B cell (primary cell): ENCODE results near the gene THOP1. TPM values are rescaled to one million over a fixed set of nuclear protein-coding genes. Genes with fewer than 3 reads are reported as not detected.

ENCODE experiments used
- ATAC-seq: fragments of 200-7000 bp; cut with Tn5 transposase; one replicate; pipeline ENCODE4 v1.10.0; 2021; ENCODE audit warnings: low read depth, mild to moderate bottlenecking, moderate number of reproducible peaks, moderate library complexity
- CTCF ChIA-PET: fragments of 350-600 bp; sonication (Branson Sonifier 250); formaldehyde crosslinking; loops from one replicate; lab custom pipeline; 2021; ENCODE audit warnings: antibody characterized with exemption, inconsistent platforms; lab: Charles Lee
- POLR2A ChIA-PET: fragments of 350-600 bp; sonication (Branson Sonifier 250); formaldehyde crosslinking; loops from one replicate; lab custom pipeline; 2021; ENCODE audit warnings: antibody characterized with exemption; lab: Charles Lee
- DNase-seq: peaks from one replicate; pipeline ENCODE4 v3.0.0; 2013
- H2AFZ ChIP-seq: 2 replicates; pipeline ENCODE4 v1.6.1; 2012; ENCODE audit warnings: mild to moderate bottlenecking, low read depth, low read length; ENCODE audit not compliant: insufficient read depth, poor library complexity, severe bottlenecking
- H3K27ac ChIP-seq, 2 donors: 1 replicate in 1 of 2; 2 replicates in 1 of 2; pipeline ENCODE4 v1.5.1; 2012 to 2013; ENCODE audit warnings: low read length in 2 of 2, mild to moderate bottlenecking in 2 of 2, moderate library complexity in 1 of 2
- H3K27me3 ChIP-seq, 4 experiments: fragments of 200-600 bp in 1 of 4; sonication (generic) in 1 of 4; replicated peaks in 1 of 4; 1 replicate in 2 of 4; 2 replicates in 2 of 4; pipeline versions ENCODE4 v1.6.1 to v1.7.0; 2013 to 2016; ENCODE audit warnings: low read length in 3 of 4, mild to moderate bottlenecking in 2 of 4, mixed read lengths in 1 of 4, moderate library complexity in 1 of 4; ENCODE audit not compliant: insufficient read depth in 4 of 4, control insufficient read depth in 3 of 4; ENCODE audit errors: control extremely low read depth in 1 of 4
- H3K36me3 ChIP-seq, 2 experiments: replicated peaks in 1 of 2; 1 replicate in 1 of 2; 2 replicates in 1 of 2; pipeline versions ENCODE4 v1.6.1 to v1.7.1; 2013; ENCODE audit warnings: low read length in 1 of 2; ENCODE audit not compliant: insufficient read depth in 2 of 2, control insufficient read depth in 1 of 2; ENCODE audit errors: control extremely low read depth in 1 of 2, extremely low read depth in 1 of 2
- H3K4me1 ChIP-seq, 2 donors: fragments of 200-600 bp in 1 of 2; sonication (generic) in 1 of 2; 1 replicate in 1 of 2; 2 replicates in 1 of 2; pipeline versions ENCODE4 v1.5.1 to v1.6.1; 2013 to 2017; ENCODE audit warnings: low read length in 2 of 2; ENCODE audit not compliant: control insufficient read depth in 2 of 2, insufficient read depth in 2 of 2
- H3K4me2 ChIP-seq: replicated peaks from 2 replicates; pipeline ENCODE3; 2012; ENCODE audit warnings: mild to moderate bottlenecking, low read depth, low read length; ENCODE audit not compliant: poor library complexity, severe bottlenecking
- H3K4me3 ChIP-seq, 5 experiments: fragments of 200-600 bp in 1 of 5; sonication (generic) in 1 of 5; 1 replicate in 3 of 5; 2 replicates in 2 of 5; pipeline versions ENCODE4 v1.5.1 to v1.7.0; 2011 to 2016; ENCODE audit warnings: low read length in 4 of 5, mild to moderate bottlenecking in 4 of 5, low read depth in 2 of 5, control low read depth in 1 of 5, moderate library complexity in 1 of 5; ENCODE audit not compliant: insufficient read depth in 1 of 5; ENCODE audit errors: control extremely low read depth in 1 of 5, extremely low read depth in 1 of 5
- H3K79me2 ChIP-seq: fragments of 200-600 bp; sonication (generic); one replicate; pipeline ENCODE4 v1.6.0; 2016; ENCODE audit warnings: low read length; ENCODE audit not compliant: control insufficient read depth, insufficient read depth
- H3K9ac ChIP-seq: fragments of 200-600 bp; sonication (generic); 2 replicates; pipeline ENCODE4 v1.6.1; 2017; ENCODE audit warnings: mild to moderate bottlenecking, low read length, moderate library complexity
- H3K9me3 ChIP-seq, 3 donors: one replicate each; pipeline versions ENCODE4 v1.6.1 to v1.7.1; 2013; ENCODE audit warnings: low read length in 2 of 3; ENCODE audit not compliant: control insufficient read depth in 2 of 3, insufficient read depth in 1 of 3; ENCODE audit errors: control extremely low read depth in 1 of 3
- H4K20me1 ChIP-seq: 2 replicates; pipeline ENCODE4 v1.6.0; 2012; ENCODE audit warnings: mild to moderate bottlenecking, low read length; ENCODE audit not compliant: insufficient read depth, control insufficient read depth, poor library complexity, severe bottlenecking
- H3K27ac Mint-ChIP-seq: one replicate; pipeline ENCODE4 v1.8.0; 2021; ENCODE audit warnings: mixed read lengths
- H3K27me3 Mint-ChIP-seq: one replicate; pipeline ENCODE4 v1.8.0; 2021; ENCODE audit warnings: mixed read lengths
- H3K4me1 Mint-ChIP-seq: one replicate; pipeline ENCODE4 v1.8.0; 2021; ENCODE audit warnings: mixed read lengths
- H3K4me3 Mint-ChIP-seq: one replicate; pipeline ENCODE4 v1.8.0; 2021; ENCODE audit warnings: mixed read lengths
- H3K9me3 Mint-ChIP-seq: one replicate; pipeline ENCODE4 v1.8.0; 2022; ENCODE audit warnings: mixed read lengths; ENCODE audit not compliant: insufficient read depth
- CTCF ChIP-seq: fragments of 200-600 bp; IDR thresholded peaks from one replicate; pipeline ENCODE4 v1.8.0; 2022; ENCODE audit warnings: antibody characterized with exemption, mild to moderate bottlenecking
- EZH2 ChIP-seq: IDR thresholded peaks from 2 replicates; pipeline ENCODE4 v1.6.1; 2012; ENCODE audit warnings: borderline replicate concordance, low read depth, mild to moderate bottlenecking, moderate library complexity, low read length; ENCODE audit not compliant: insufficient read depth, poor library complexity, severe bottlenecking
- WGBS: methylation state at CpG from one replicate; pipeline ENCODE4 v1.1.5; 2013; ENCODE audit warnings: missing lambda C conversion rate; ENCODE audit not compliant: insufficient coverage; 5-methylcytosine and 5-hydroxymethylcytosine counted together
- intact Hi-C: fragments of 100-400 bp; cut with micrococcal nuclease; formaldehyde crosslinking; loops from one replicate; pipeline ENCODE4 v1.10.0; 2022
- polyA plus RNA-seq: library from polyadenylated mRNA; depleted of rRNA; stranded (reverse); fragments of >200 nt; gene quantifications from 2 replicates; pipeline ENCODE4 v1.2.3, GENCODE V29; 2012
- total RNA-seq, 2 donors: library from RNA; stranded (reverse); fragments of 120-200 nt in 1 of 2; gene quantifications; 1 replicate in 1 of 2; 2 replicates in 1 of 2; pipeline versions ENCODE4 v1.2.3 to v1.2.4, GENCODE V29; 2013 to 2022

THOP1 gene
- total and polyA plus RNA-seq, 2 donors (not counting 1 experiment from before 2014, with no cell fraction given): 54.3 to 56.4 TPM

- Histone ChIP-seq H3K4me1 (peaks cover 19 to 36% of the 10 kb centered on the region in 2 donors), H4K20me1 (peaks cover 28% of the 10 kb centered on the region)
Measured at GRCh38 chr19:2777952-2778683, 7.2 kb upstream of the THOP1 start.

More at GRCh38 chr19:2777952-2778683, 7.2 kb upstream of the THOP1 start:
- no peak overlapping the region for H2AFZ ChIP-seq
- POLR2A ChIA-PET: no interaction called here
- H3K79me2 ChIP-seq: peaks cover 94% of the 10 kb centered on the region
- no peaks in the 10 kb centered on the region for H3K9me3 Mint-ChIP-seq
- DNase-seq: no peak
- intact Hi-C loops: no loop called here
- no peak for ATAC-seq
- no peaks in the 10 kb centered on the region for H3K9me3 ChIP-seq
- no peak overlapping the region for H3K27ac ChIP-seq
- H3K9ac ChIP-seq: no peak overlapping the region
- H3K27me3 Mint-ChIP-seq: no peaks in the 10 kb centered on the region
- peak overlapping the region; percentile 43 for H3K27ac Mint-ChIP-seq
- no peak overlapping the region for H3K4me3 ChIP-seq
- H3K4me1 Mint-ChIP-seq: peaks cover 53% of the 10 kb centered on the region
- TF ChIP-seq CTCF (no peak), EZH2 (no peak)
- no peak overlapping the region for H3K4me2 ChIP-seq
- H3K4me3 Mint-ChIP-seq: no peak overlapping the region
- CTCF ChIA-PET: no interaction called here
- H3K27me3 ChIP-seq: no peaks in the 10 kb centered on the region
- 96% methylated on average over 9 of the region's 19 CpGs for WGBS
- peaks cover 0 to 3% of the 10 kb centered on the region in 2 experiments for H3K36me3 ChIP-seq
